Suprapubic skin (tissue), 4 donors: Measurements from ENCODE around the gene EML1. TPM values are rescaled to one million over a fixed set of nuclear protein-coding genes. Genes with fewer than 3 reads are reported as not detected.
A peak's percentile ranks its signal among the peaks of the same experiment; 100 is the strongest.

Experiments
- DNase-seq, 2 donors: peaks; one replicate each; pipeline ENCODE4 v3.0.0-alpha.2; 2019; ENCODE audit warnings: low spot score in 2 of 2
- H3K27ac ChIP-seq: fragments of 200-600 bp; sonication (generic); one replicate; pipeline ENCODE4 v1.5.1; 2019
- H3K27me3 ChIP-seq: fragments of 200-600 bp; sonication (generic); one replicate; pipeline ENCODE4 v1.5.1; 2019
- H3K36me3 ChIP-seq: fragments of 200-600 bp; sonication (generic); one replicate; pipeline ENCODE4 v1.5.1; 2019
- H3K4me1 ChIP-seq: fragments of 200-600 bp; sonication (generic); one replicate; pipeline ENCODE4 v1.5.1; 2019
- H3K4me3 ChIP-seq: fragments of 200-600 bp; sonication (generic); one replicate; pipeline ENCODE4 v1.5.1; 2019; ENCODE audit warnings: mild to moderate bottlenecking
- H3K9me3 ChIP-seq: fragments of 200-600 bp; sonication (generic); one replicate; pipeline ENCODE4 v1.5.1; 2019
- EP300 ChIP-seq: sonication (generic); formaldehyde crosslinking; IDR thresholded peaks from one replicate; pipeline ENCODE4 v1.6.1; 2017; ENCODE audit warnings: antibody characterized with exemption
- POLR2A ChIP-seq, 2 donors: fragments of 450-650 bp; IDR thresholded peaks; one replicate each; pipeline ENCODE4 v1.6.1; 2017; ENCODE audit warnings: antibody characterized with exemption in 2 of 2, mild to moderate bottlenecking in 2 of 2, moderate library complexity in 2 of 2
- POLR2AphosphoS5 ChIP-seq, 3 donors: sonication (generic); formaldehyde crosslinking; IDR thresholded peaks; one replicate each; pipeline ENCODE4 v1.6.1; 2017; ENCODE audit warnings: antibody characterized with exemption in 3 of 3
- WGBS: methylation state at CpG from one replicate; pipeline ENCODE4 v1.1.5; 2018; 5-methylcytosine and 5-hydroxymethylcytosine counted together
- total RNA-seq, 4 donors: library from RNA; depleted of rRNA; stranded (reverse); fragments of >200 nt; gene quantifications; one replicate each; pipeline ENCODE4 v1.1.0, GENCODE V29; 2016
- TF ChIP-seq, protein P1 (sequence below), 2 donors: fragments of 200-600 bp in 1 of 2; fragments of 450-650 bp in 1 of 2; sonication (generic) in 1 of 2; IDR thresholded peaks; one replicate each; pipeline ENCODE4 v1.5.1; 2016 to 2019; ENCODE audit warnings: antibody characterized with exemption in 2 of 2, mild to moderate bottlenecking in 1 of 2, moderate library complexity in 1 of 2

Gene EML1
- total RNA-seq, 4 donors from 2014 or later, result 9.6 to 17.6 (median 15.4) TPM

GRCh38 chr14:99966912-99967311, 173.7 kb downstream of the EML1 start:
- no peak overlapping the region for H3K27ac ChIP-seq

DNA sequence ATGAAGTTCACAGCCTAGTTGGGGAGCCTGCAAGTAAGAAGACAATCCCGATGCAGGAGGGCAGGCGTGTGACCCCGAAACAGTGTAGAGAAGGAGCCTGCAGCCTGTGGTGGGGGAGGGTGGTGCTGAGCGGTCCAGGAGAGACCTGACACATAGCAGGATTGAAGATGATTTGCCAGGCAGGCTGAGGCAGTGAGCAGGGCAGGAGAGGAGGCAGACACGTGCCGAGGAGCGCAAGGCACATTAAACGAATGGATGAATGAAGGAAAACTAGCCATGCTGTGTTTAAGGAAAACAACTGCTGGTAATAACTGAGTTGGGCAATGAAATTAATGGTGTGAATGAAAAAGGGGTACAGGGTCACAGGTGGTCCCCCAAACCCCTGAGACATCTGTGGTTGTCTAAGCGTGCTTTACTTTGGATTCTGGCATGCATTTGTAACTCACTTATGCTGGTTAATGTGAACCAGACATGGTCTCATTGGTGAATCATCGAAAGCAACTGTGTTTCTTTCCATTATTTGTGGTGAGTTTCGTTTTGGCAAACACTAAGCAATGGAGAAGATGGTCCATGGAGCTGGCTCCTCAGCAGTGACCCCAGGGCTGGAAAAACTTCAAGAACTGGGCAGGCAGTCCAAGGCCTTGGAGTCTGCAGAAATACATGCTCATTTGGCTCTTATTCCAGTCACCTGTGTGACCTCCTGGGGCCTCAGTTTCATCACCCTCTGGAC, 175.1 kb downstream of the EML1 start:
- DNase-seq, result no peak
- 65% methylated on average over 11 of the region's 11 CpGs for WGBS
- H3K4me3 ChIP-seq, result no peak overlapping the region
- TF ChIP-seq EP300 (no peak), POLR2A (IDR thresholded peaks at IDR 0.05) (no peak), POLR2AphosphoS5 (IDR thresholded peaks at IDR 0.05) (no peak)
- TF ChIP-seq, protein P1, sequence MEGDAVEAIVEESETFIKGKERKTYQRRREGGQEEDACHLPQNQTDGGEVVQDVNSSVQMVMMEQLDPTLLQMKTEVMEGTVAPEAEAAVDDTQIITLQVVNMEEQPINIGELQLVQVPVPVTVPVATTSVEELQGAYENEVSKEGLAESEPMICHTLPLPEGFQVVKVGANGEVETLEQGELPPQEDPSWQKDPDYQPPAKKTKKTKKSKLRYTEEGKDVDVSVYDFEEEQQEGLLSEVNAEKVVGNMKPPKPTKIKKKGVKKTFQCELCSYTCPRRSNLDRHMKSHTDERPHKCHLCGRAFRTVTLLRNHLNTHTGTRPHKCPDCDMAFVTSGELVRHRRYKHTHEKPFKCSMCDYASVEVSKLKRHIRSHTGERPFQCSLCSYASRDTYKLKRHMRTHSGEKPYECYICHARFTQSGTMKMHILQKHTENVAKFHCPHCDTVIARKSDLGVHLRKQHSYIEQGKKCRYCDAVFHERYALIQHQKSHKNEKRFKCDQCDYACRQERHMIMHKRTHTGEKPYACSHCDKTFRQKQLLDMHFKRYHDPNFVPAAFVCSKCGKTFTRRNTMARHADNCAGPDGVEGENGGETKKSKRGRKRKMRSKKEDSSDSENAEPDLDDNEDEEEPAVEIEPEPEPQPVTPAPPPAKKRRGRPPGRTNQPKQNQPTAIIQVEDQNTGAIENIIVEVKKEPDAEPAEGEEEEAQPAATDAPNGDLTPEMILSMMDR (IDR thresholded peaks at IDR 0.05), result no peak
- no peak overlapping the region for H3K27ac ChIP-seq
- H3K36me3 ChIP-seq, result no peaks in the 10 kb centered on the region
- H3K4me1 ChIP-seq, result peaks cover 22% of the 10 kb centered on the region
- no peaks in the 10 kb centered on the region for H3K9me3 ChIP-seq
- H3K27me3 ChIP-seq, result no peaks in the 10 kb centered on the region

More at GRCh38 chr14:99966912-99967311, 173.7 kb downstream of the EML1 start:
- peaks cover 16% of the 10 kb centered on the region for H3K4me1 ChIP-seq
- H3K9me3 ChIP-seq, result no peaks in the 10 kb centered on the region
- H3K27me3 ChIP-seq, result peaks cover 6% of the 10 kb centered on the region
- no peak overlapping the region for H3K4me3 ChIP-seq
- WGBS, result 81% methylated on average over 10 of the region's 12 CpGs
- no peaks in the 10 kb centered on the region for H3K36me3 ChIP-seq
- DNase-seq, result peak in 1 of 2 donors; percentile 78
- no peak for TF ChIP-seq POLR2AphosphoS5 (IDR thresholded peaks at IDR 0.05)
- no peak for TF ChIP-seq EP300
- TF ChIP-seq, protein P1 (IDR thresholded peaks at IDR 0.05), result no peak
- no peak for TF ChIP-seq POLR2A (IDR thresholded peaks at IDR 0.05)

- Histone ChIP-seq H3K4me1 (peaks cover 22% of the 10 kb centered on the region), H3K27ac (no peak overlapping the region), H3K27me3 (no peaks in the 10 kb centered on the region), H3K9me3 (no peaks in the 10 kb centered on the region), H3K36me3 (no peaks in the 10 kb centered on the region), H3K4me3 (no peak overlapping the region)
- TF ChIP-seq POLR2A (IDR thresholded peaks at IDR 0.05) (no peak), POLR2AphosphoS5 (IDR thresholded peaks at IDR 0.05) (no peak), EP300 (no peak)
- TF ChIP-seq, protein P1 (IDR thresholded peaks at IDR 0.05), result no peak
- no peak for DNase-seq
- 72% methylated on average over 5 of the region's 5 CpGs for WGBS
Measured at GRCh38 chr14:99968941-99969340, 175.7 kb downstream of the EML1 start.

- no peaks in the 10 kb centered on the region for H3K36me3 ChIP-seq
Measured at GRCh38 chr14:99969673-99970322, 176.6 kb downstream of the EML1 start.

More at GRCh38 chr14:99969673-99970322, 176.6 kb downstream of the EML1 start:
- H3K4me1 ChIP-seq, result peaks cover 22% of the 10 kb centered on the region
- H3K27ac ChIP-seq, result no peak overlapping the region
- WGBS, result 83% methylated on average over 6 of the region's 6 CpGs
- H3K4me3 ChIP-seq, result no peak overlapping the region
- no peaks in the 10 kb centered on the region for H3K9me3 ChIP-seq
- H3K27me3 ChIP-seq, result no peaks in the 10 kb centered on the region
- TF ChIP-seq, protein P1 (IDR thresholded peaks at IDR 0.05), result no peak
- no peak for TF ChIP-seq POLR2A (IDR thresholded peaks at IDR 0.05)
- TF ChIP-seq EP300, result no peak
- no peak for TF ChIP-seq POLR2AphosphoS5 (IDR thresholded peaks at IDR 0.05)
- no peak for DNase-seq
